Measurements from ENCODE around the gene ABHD16B.

Gene ABHD16B

DNA sequence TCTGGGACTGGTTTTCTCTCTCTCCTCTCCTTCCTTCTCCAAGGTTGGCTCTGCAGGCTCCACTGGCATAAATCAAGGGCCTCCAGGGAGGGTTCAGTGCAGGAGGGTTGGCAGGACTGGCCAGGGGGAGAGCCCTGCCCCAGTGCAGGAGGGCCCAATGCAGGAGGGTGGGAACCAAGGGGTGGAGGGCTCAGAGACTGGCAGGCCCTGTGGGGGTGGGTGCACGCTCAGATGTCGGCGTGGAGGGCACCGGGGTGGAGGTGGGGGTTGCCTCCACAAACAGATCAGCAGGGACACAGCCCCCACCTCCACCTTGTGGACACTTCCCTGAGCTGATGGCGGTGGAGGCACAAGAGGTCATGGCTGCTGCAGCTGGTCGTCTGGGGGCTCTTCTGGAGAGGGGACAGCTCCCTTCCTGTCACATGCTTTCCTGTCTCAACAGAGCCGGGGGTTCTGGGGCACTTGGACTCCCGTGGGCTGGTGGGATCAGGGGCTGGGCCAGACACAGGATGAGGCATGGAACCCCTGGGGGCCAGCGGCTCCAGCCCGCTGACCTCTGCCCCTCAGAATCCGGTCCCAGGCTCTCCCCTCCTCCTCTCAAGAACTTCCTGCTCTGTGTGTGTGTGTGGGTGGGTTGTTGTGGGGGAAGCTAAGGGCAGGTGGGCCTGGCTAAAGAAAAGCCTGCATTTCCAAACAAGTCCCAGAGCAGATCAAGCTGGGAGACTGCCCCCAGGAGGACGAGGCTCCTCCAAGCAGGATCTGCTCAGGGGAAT lies 2.7 kb upstream of the ABHD16B start:
- POLR2A ChIA-PET (ENCODE audit: low non-redundant PET): no interaction called here
- H3K27ac ChIP-seq: peak overlapping the region; percentile 11; the same call in 1 of the 2 replicates
- TF ChIP-seq, protein P1, sequence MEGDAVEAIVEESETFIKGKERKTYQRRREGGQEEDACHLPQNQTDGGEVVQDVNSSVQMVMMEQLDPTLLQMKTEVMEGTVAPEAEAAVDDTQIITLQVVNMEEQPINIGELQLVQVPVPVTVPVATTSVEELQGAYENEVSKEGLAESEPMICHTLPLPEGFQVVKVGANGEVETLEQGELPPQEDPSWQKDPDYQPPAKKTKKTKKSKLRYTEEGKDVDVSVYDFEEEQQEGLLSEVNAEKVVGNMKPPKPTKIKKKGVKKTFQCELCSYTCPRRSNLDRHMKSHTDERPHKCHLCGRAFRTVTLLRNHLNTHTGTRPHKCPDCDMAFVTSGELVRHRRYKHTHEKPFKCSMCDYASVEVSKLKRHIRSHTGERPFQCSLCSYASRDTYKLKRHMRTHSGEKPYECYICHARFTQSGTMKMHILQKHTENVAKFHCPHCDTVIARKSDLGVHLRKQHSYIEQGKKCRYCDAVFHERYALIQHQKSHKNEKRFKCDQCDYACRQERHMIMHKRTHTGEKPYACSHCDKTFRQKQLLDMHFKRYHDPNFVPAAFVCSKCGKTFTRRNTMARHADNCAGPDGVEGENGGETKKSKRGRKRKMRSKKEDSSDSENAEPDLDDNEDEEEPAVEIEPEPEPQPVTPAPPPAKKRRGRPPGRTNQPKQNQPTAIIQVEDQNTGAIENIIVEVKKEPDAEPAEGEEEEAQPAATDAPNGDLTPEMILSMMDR (conservative IDR thresholded peaks at IDR 0.05; ENCODE audit: low read depth): no peak
- CTCF ChIA-PET: interaction anchor here (0.7 kb wide), 2 partner anchors 26 to 115 kb away, joined by 3 to 4 read pairs; no protein-coding TSS in a partner anchor
- DNase-seq (ENCODE audit: low spot score): no peak

DNA sequence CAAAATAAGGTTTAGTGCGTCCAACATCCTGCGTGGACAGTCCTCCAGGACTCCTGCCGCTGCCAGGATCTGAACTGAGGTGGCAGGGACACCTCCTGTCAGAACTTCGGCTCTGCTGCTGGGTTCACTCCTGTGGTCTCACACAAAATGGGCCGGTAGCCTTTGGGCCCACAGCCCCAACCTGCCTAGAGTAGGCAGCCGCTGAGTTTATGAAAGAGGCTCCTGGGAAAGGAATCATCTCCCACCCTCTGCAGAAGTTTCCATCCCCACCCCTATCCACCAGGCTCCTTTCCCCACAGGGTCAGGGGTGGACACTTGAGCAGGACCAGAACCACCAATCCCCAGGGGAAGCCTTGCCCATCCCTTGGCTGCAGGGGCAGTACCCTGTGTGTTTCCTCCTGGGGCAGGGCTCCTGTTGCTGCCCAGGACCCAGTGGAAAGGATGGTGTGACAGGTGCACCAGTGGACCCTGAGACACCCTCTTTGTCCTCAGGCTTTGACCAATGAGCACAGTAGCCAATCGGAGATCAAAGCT lies 2.1 kb upstream of the ABHD16B start:
- DNase-seq (ENCODE audit: low spot score): no peak
- TF ChIP-seq, protein P1 (conservative IDR thresholded peaks at IDR 0.05; ENCODE audit: low read depth): no peak
- H3K27ac ChIP-seq: peak overlapping the region; percentile 11; the same call in 1 of the 2 replicates
- POLR2A ChIA-PET (ENCODE audit: low non-redundant PET): no interaction called here
- CTCF ChIA-PET: no interaction called here

DNA sequence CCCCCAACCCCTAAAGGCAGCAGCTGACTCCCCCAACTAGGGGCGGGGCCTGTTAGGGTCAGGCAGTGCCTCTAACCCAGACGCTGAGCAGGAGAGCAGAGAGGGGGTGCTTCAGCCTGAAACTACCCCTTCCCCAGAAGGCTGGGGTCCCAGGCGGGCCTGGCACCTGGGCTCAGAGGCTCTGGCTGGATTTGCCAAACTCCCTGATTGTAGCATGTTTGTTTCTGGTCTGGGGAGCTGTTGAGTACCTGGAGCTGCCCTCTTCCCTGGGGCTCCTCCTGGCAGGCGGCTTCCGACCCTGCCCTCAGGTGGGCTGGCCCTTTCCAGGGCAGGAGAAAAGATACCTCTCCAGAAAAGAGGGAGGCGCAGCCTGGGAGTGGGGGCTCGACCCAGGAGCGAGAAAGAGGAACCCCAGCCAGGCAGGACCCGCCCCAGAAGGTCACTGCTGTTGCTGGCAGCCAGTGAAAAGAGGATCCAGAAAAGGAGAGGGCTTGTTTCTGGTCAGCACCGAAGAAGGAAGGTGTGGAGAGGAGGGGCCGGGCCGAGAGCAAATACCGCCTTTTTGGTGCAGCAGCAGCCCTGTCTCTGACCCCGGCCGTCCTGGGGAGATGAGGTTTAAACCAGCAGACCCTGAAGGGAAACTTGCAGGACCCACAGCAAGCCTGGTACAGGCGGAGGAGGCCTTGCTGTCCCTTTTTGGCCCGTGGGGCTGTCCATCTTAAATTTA lies 810 bp upstream of the ABHD16B start:
- no peak for DNase-seq (ENCODE audit: low spot score)
- ChIA-PET CTCF (no interaction called here), POLR2A (ENCODE audit: low non-redundant PET) (no interaction called here)
- H3K27ac ChIP-seq: peak overlapping the region; percentile 40
- TF ChIP-seq, protein P1 (conservative IDR thresholded peaks at IDR 0.05; ENCODE audit: low read depth): no peak

DNA sequence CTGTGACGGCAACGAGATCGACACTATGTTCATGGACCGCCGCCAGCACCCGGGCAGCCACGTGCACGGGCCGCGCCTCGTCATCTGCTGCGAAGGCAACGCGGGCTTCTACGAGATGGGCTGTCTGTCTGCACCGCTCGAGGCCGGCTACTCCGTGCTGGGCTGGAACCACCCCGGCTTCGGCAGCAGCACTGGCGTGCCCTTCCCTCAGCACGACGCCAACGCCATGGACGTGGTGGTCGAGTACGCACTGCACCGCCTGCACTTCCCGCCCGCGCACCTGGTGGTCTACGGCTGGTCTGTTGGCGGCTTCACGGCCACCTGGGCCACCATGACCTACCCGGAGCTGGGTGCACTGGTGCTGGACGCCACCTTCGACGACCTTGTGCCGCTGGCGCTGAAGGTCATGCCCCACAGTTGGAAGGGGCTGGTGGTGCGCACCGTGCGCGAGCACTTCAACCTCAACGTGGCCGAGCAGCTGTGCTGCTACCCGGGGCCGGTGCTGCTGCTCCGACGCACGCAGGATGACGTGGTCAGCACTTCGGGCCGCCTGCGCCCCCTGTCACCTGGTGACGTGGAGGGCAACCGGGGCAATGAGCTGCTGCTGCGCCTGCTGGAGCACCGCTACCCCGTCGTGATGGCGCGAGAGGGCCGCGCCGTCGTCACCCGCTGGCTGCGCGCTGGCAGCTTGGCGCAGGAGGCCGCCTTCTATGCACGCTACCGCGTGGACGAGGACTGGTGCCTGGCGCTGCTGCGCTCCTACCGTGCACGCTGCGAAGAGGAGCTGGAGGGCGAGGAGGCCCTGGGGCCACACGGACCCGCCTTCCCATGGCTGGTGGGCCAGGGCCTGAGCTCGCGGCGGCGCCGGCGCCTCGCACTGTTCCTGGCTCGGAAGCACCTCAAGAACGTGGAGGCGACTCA lies 943 bp downstream of the ABHD16B start:
- ChIA-PET CTCF (interaction anchor here (0.7 to 2.0 kb wide), 2 partner anchors 9 to 155 kb away, joined by 3 to 8 read pairs; no protein-coding TSS in a partner anchor), POLR2A (ENCODE audit: low non-redundant PET) (interaction anchor here (0.6 to 1.2 kb wide), 4 partner anchors 32 to 325 kb away, joined by 3 to 4 read pairs (median 3); partner anchors contain the start of gene PTK6)
- TF ChIP-seq, protein P1 (conservative IDR thresholded peaks at IDR 0.05; ENCODE audit: low read depth): no peak
- peak overlapping the region; percentile 96 for H3K27ac ChIP-seq
- DNase-seq (ENCODE audit: low spot score): no peak

DNA sequence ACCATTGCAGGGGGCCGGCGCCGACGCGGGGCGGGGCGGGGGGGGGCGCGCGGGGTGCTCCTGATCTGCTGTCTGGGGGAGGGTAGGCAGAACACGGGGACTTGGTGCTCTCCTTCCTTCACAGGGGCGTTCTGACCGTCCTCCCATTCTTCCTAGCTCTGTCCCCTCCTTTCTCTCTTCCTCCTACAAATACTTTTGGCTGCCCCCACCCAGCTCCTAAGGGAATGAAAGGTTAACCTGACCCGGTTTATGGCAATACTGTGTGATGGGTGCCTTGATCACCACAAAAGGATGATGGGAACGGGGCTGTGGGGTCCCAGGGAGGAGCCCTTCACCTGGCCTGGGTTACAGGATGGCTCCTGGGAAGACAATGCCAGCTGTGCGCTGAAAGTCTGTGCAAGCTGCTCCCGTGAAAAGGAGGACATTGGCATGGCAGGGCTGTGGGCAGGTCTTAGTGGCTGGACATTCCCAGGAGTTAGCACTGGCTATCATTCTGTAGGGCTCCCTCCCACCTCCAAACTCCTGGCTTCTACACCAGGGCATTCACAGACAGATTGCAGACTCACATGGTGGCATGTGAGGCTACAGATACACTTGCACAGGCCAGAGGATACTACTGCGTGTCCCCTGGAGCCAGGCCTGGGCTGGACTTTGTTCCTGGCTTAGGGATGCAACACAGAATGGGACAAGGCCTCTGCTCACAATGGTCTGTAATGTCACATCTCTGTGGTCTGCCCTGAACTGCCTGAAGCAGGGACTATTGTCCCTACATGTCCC lies 1.9 kb downstream of the ABHD16B start:
- ChIA-PET POLR2A (ENCODE audit: low non-redundant PET) (interaction anchor here (0.6 to 1.2 kb wide), 5 partner anchors 12 to 326 kb away, joined by 3 read pairs; partner anchors contain the start of gene PTK6), CTCF (interaction anchor here (0.6 to 2.4 kb wide), 7 partner anchors 8 to 282 kb away, joined by 3 to 11 read pairs (median 4); partner anchors contain the start of gene LIME1)
- no peak for DNase-seq (ENCODE audit: low spot score)
- peak overlapping the region; percentile 96 for H3K27ac ChIP-seq
- TF ChIP-seq, protein P1 (conservative IDR thresholded peaks at IDR 0.05; ENCODE audit: low read depth): no peak

All from RWPE1 (cell line).